ACC112 (cell line): ENCODE results near the gene JADE2.
A peak's percentile ranks its signal among the peaks of the same experiment; 100 is the strongest.
"Not testable (repeated sequence)": the region's sequence is repeated elsewhere in the genome, so short reads cannot be mapped to it uniquely, and the experiment has no call there.

Experiments
- H2AFZ ChIP-seq: fragments of 200-600 bp; sonication (generic); one replicate; pipeline ENCODE4 v1.6.0; 2017; ENCODE audit warnings: antibody characterized with exemption, low read length; ENCODE audit not compliant: unreplicated experiment
- H3K27ac ChIP-seq: fragments of 200-600 bp; sonication (generic); 2 replicates; pipeline ENCODE4 v1.5.1; 2014; ENCODE audit warnings: low read depth, mild to moderate bottlenecking, antibody characterized with exemption, low read length, moderate library complexity
- H3K27me3 ChIP-seq: fragments of 200-600 bp; sonication (generic); 2 replicates; pipeline ENCODE4 v1.6.1; 2014; ENCODE audit warnings: mild to moderate bottlenecking, antibody characterized with exemption, low read length, moderate library complexity, mixed read lengths; ENCODE audit not compliant: insufficient read depth
- H3K36me3 ChIP-seq: fragments of 200-600 bp; sonication (generic); 2 replicates; pipeline ENCODE4 v1.6.1; 2016; ENCODE audit warnings: mild to moderate bottlenecking, antibody characterized with exemption, low read length, moderate library complexity, mixed read lengths; ENCODE audit not compliant: insufficient read depth
- H3K4me1 ChIP-seq: fragments of 200-600 bp; sonication (generic); one replicate; pipeline ENCODE4 v1.6.1; 2016; ENCODE audit warnings: low read length, mixed read lengths; ENCODE audit not compliant: insufficient read depth, unreplicated experiment, control insufficient read depth
- H3K4me3 ChIP-seq: fragments of 200-600 bp; sonication (generic); 2 replicates; pipeline ENCODE4 v1.5.1; 2014; ENCODE audit warnings: mild to moderate bottlenecking, low read depth, low read length
- H3K79me2 ChIP-seq: fragments of 200-600 bp; sonication (generic); one replicate; pipeline ENCODE4 v1.6.0; 2016; ENCODE audit warnings: low read length; ENCODE audit not compliant: control insufficient read depth, unreplicated experiment, insufficient read depth

The JADE2 gene

GRCh38 chr5:134590992-134591659 lies 65.7 kb downstream of the JADE2 start:
- no peak overlapping the region for H3K27ac ChIP-seq
- no peak overlapping the region for H2AFZ ChIP-seq
- no peaks in the 10 kb centered on the region for H3K36me3 ChIP-seq
- H3K4me3 ChIP-seq, result no peak overlapping the region
- peaks cover 17% of the 10 kb centered on the region for H3K4me1 ChIP-seq
- H3K79me2 ChIP-seq, result no peaks in the 10 kb centered on the region
- H3K27me3 ChIP-seq, result no peaks in the 10 kb centered on the region

GRCh38 chr5:134592141-134592746 lies 66.8 kb downstream of the JADE2 start:
- no peaks in the 10 kb centered on the region for H3K79me2 ChIP-seq
- H3K4me1 ChIP-seq, result peaks cover 14% of the 10 kb centered on the region
- peak overlapping the region; percentile 9 for H2AFZ ChIP-seq
- H3K27ac ChIP-seq, result peak overlapping the region; percentile 21; the same call in 1 of the 2 replicates
- H3K4me3 ChIP-seq, result no peak overlapping the region
- H3K27me3 ChIP-seq, result no peaks in the 10 kb centered on the region
- no peaks in the 10 kb centered on the region for H3K36me3 ChIP-seq

DNA sequence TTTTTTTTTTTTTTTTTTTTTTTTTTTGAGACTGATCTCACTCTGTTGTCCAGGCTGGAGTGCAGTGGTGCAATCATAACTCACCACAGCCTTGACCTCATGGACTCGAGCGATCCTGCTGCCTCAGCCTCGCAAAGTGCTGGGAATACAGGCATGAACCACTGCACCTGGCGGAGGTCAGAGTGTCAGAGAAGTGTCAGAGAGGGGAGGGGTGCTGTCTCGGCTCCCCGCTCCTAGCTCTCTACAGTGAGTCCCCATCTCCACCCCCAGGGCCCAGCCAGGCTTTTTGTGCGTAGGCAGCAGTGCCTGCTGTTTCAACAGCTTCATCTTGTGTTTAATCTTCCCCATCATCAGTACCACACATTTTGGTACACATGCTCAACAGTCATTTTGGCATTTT lies 68.9 kb downstream of the JADE2 start:
- Histone ChIP-seq H3K36me3 (no peaks in the 10 kb centered on the region), H3K27ac (no peak overlapping the region), H3K79me2 (no peaks in the 10 kb centered on the region), H2AFZ (no peak overlapping the region), H3K4me1 (peaks cover 14% of the 10 kb centered on the region), H3K4me3 (no peak overlapping the region), H3K27me3 (no peaks in the 10 kb centered on the region)

- Histone ChIP-seq H3K27me3 (no peaks in the 10 kb centered on the region), H3K27ac (no peak overlapping the region), H3K36me3 (no peaks in the 10 kb centered on the region), H2AFZ (no peak overlapping the region), H3K4me1 (peaks cover 14% of the 10 kb centered on the region), H3K79me2 (no peaks in the 10 kb centered on the region), H3K4me3 (no peak overlapping the region)
Observed at GRCh38 chr5:134594797-134595457, 69.5 kb downstream of the JADE2 start.

GRCh38 chr5:134595458-134595838 lies 70.0 kb downstream of the JADE2 start:
- Histone ChIP-seq H3K79me2 (no peaks in the 10 kb centered on the region), H3K4me3 (no peak overlapping the region), H2AFZ (no peak overlapping the region), H3K27ac (no peak overlapping the region), H3K4me1 (peaks cover 14% of the 10 kb centered on the region), H3K27me3 (no peaks in the 10 kb centered on the region), H3K36me3 (no peaks in the 10 kb centered on the region)

GRCh38 chr5:134599820-134600219 lies 74.3 kb downstream of the JADE2 start:
- not testable (repeated sequence) for H3K4me3 ChIP-seq, H2AFZ ChIP-seq, H3K27ac ChIP-seq, H3K79me2 ChIP-seq, H3K27me3 ChIP-seq
- peaks cover 10% of the 10 kb centered on the region; the same call in 1 of the 2 replicates for H3K36me3 ChIP-seq
- H3K4me1 ChIP-seq, result peaks cover 12% of the 10 kb centered on the region

DNA sequence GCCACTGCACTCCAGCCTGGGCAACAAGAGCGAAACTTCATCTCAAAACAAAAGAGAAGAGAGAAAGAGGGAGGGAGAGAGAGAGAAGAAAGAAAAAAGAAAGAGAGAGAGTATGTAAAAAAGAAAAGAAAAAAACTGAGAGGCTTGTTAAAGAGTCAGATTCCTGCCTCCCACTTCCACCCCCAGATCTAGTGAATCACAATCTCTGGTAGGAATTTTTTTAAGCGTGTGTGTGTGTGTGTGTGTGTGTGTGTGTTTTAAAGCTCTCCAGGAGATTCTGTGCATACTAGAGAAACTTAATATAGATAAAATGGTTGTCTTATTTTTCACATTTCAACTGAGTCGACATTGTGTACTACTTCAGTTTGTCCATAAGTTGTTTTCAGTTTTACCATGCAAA lies 75.1 kb downstream of the JADE2 start:
- H3K4me1 ChIP-seq, result peaks cover 12% of the 10 kb centered on the region
- H3K79me2 ChIP-seq, result no peaks in the 10 kb centered on the region
- H2AFZ ChIP-seq, result no peak overlapping the region
- H3K27ac ChIP-seq, result no peak overlapping the region
- H3K36me3 ChIP-seq, result peaks cover 11% of the 10 kb centered on the region; the same call in 1 of the 2 replicates
- H3K4me3 ChIP-seq, result no peak overlapping the region
- no peaks in the 10 kb centered on the region for H3K27me3 ChIP-seq

GRCh38 chr5:134603059-134603458 lies 77.6 kb downstream of the JADE2 start:
- Histone ChIP-seq H2AFZ (no peak overlapping the region), H3K4me1 (peaks cover 12% of the 10 kb centered on the region), H3K79me2 (no peaks in the 10 kb centered on the region), H3K27ac (peak overlapping the region; percentile 12; the same call in 1 of the 2 replicates), H3K4me3 (no peak overlapping the region), H3K27me3 (no peaks in the 10 kb centered on the region), H3K36me3 (peaks cover 33% of the 10 kb centered on the region)

DNA sequence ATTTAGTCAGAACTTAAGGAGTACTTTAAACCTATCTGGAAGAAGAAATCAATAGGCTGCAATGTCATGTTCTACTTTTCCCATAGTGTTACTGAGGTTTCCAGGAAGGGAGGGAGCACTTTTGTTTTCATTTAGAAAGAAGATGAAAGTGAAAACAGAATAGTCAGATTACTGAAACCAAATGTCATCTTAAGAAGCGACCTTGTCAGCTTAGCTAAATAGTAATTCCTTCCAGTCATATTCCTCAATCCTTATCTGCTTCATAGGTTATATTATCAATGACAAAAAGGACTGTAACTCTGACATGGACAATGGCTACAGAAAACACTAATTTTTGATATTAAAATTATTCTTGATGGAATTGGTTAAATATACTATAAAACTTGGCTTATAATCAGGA lies 79.4 kb downstream of the JADE2 start:
- peak overlapping the region; percentile 18; the same call in 1 of the 2 replicates for H3K27ac ChIP-seq
- H2AFZ ChIP-seq, result no peak overlapping the region
- H3K4me1 ChIP-seq, result peaks cover 12% of the 10 kb centered on the region
- H3K27me3 ChIP-seq, result no peaks in the 10 kb centered on the region
- H3K4me3 ChIP-seq, result no peak overlapping the region
- H3K36me3 ChIP-seq, result peaks cover 35% of the 10 kb centered on the region
- H3K79me2 ChIP-seq, result no peaks in the 10 kb centered on the region

GRCh38 chr5:134606726-134607125 lies 81.3 kb downstream of the JADE2 start:
- Histone ChIP-seq H3K36me3 (peaks cover 44% of the 10 kb centered on the region), H3K4me1 (peaks cover 12% of the 10 kb centered on the region), H3K27me3 (no peaks in the 10 kb centered on the region), H2AFZ (no peak overlapping the region), H3K4me3 (no peak overlapping the region), H3K27ac (no peak overlapping the region), H3K79me2 (no peaks in the 10 kb centered on the region)

DNA sequence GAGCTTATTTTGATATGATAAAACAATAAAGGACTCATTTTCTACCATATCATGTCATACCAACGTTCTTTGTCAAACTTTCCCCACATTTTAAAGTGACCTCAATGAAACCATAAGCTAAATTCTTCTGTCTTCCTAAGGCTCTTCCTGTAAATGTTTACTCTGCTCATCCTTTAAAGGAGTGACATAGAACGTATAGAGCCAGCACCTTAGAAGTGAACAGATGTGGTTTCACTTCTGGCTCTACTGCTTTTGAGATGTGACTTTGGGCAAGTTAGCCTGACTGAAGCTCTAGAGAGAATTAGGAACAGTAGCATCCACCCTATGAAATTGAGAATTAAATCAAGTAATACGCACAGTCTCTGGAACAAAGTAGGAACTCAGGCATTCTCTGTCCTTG lies 83.1 kb downstream of the JADE2 start:
- H3K4me3 ChIP-seq, result no peak overlapping the region
- H2AFZ ChIP-seq, result no peak overlapping the region
- no peaks in the 10 kb centered on the region for H3K79me2 ChIP-seq
- peaks cover 4% of the 10 kb centered on the region for H3K4me1 ChIP-seq
- no peaks in the 10 kb centered on the region for H3K27me3 ChIP-seq
- H3K27ac ChIP-seq, result no peak overlapping the region
- H3K36me3 ChIP-seq, result peaks cover 54% of the 10 kb centered on the region
